HUDEP-2 (cell line): ENCODE results near the gene ERICH6.
"Not testable (repeated sequence)": the region's sequence is repeated elsewhere in the genome, so short reads cannot be mapped to it uniquely, and the experiment has no call there.

Experiments used
- DNase-seq, 76 experiments: peaks; one replicate each; lab custom pipeline; 2025; ENCODE audit not compliant: unreplicated experiment in 76 of 76; lab: John Stamatoyannopoulos, UW

The ERICH6 gene

DNA sequence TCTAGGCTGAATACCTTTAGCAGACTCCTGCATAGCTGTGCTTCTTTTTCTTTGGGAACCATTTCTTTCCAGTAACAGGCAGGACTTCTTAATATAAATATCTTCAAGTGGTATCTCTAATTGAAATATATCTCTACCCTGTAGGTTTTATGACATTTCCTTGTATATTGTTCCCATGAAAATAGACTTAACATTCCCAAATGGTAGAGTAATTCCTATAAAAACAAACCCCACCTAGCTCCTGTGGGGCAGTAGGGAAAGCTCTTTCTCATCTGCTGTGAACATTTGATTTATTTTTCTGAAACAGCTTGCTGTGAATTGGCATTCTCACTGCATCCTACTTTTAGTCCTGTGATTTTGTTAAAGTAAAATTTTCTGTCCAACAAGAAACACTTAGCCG is 79.8 kb downstream of the ERICH6 start:
- no peak for DNase-seq

DNA sequence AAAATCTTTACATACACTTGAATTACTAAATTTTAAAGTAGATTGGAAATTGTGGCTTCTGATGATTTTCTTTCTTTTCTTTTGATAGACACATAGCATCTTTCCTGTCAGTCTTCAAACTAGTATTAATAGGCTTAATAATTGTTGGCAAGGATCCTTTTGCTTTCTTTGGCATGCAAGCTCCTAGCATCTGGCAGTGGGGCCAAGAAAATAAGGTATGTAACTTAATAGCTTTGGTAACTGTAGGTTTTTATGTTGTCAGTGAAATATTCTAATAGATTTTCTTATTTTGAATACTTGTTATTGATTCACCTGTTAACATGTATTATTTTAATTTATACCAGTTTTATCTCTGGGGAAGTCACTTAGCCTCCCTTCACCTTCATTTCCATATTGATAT is 80.8 kb downstream of the ERICH6 start:
- not testable (repeated sequence) for DNase-seq

- DNase-seq = no peak
Observed at GRCh38 chr3:150620002-150620689, 83.6 kb downstream of the ERICH6 start.

- DNase-seq = no peak
Observed at GRCh38 chr3:150613709-150614480, 89.8 kb downstream of the ERICH6 start.

DNA sequence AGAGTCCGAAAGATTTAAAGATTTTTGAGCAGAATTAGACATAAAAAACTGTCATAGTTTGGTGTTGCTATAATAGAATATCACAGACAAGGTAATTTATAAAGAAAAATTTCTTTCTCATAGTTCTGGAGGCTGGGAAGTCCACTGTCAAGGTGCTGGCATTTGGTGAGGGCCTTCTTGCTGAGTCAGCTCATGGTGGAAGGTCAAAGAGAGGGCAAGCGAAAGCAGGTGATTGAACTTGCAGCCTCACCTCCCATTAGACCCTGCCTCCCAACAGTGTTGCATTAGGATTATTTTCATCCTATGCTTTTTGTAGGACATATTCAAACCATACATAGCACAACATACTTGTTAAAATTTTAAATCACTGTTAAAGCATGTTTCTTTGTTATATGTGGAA is 90.7 kb downstream of the ERICH6 start:
- no peak for DNase-seq

DNA sequence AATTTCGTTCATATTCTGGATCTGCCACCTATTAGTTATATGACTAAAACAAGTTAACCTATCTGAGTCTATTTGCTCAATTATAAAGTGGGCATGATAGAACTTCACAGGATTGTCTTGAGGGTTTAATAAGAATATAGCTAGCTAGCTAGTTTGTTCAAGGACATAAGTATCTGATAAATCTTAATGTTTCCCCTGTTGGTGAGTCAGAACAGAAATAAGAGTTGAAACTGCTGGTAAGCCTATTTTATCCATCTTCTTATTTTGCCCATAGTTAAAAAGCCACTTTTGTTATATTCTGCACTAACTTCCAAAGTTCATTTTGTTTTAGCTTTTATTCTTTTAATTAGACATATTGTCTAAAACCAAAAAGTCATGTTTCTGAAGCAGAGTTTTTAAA is 91.2 kb downstream of the ERICH6 start:
- no peak for DNase-seq

DNA sequence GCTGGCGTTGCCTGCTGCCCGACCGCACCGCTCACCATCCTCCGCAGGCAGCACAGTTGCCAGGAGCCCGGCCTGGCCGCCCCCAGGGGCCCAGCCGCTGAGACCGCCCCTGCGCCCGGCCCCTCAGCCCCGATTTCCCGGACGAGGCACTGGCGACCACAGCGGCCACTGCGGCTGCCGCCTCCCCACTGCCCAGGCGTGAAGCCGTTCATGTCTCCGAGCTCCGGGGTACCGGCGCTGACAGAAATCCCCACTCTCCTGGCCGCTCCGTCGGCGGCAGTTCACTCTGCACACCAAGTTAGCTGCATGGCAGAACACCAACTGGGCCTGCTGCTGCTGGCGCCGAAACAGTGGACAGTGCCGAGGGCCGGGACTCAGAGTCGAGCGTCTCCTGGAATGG is 92.1 kb downstream of the ERICH6 start:
- DNase-seq = no peak

GRCh38 chr3:150610785-150611184 is 92.9 kb downstream of the ERICH6 start:
- DNase-seq = no peak

DNA sequence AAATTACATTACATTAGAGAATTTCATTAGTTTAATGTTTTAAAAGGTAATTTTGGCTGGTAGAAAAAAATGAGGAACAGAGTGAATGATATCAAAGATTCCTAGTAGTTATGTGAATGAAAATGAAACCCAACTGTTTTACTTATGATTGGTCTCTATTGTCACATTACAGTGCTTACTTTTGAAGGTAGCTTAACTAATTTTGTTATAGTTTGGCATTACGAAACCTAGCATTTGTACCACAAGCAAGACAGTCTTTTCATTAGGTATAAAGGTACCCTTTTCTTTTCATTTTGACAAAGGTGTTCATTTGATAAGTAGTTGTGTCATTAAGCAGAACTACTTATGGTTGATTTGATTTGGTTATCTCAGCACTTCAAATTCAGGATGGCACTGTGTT is 93.7 kb downstream of the ERICH6 start:
- no peak for DNase-seq
